Astrocyte (in vitro differentiated cells and primary cell): ENCODE measurements around the gene EML5. TPM values are rescaled to one million over a fixed set of nuclear protein-coding genes. Genes with fewer than 3 reads are reported as not detected.

ENCODE experiments used
- DNase-seq: peaks from one replicate; pipeline ENCODE4 v3.0.0-alpha.2; 2010; ENCODE audit warnings: low read depth
- FAIRE-seq: peaks from 2 replicates; lab custom pipeline; 2011; peaks lifted over from hg19 to GRCh38; lab: Jason Lieb, UNC
- H2AFZ ChIP-seq: 2 replicates; pipeline ENCODE4 v1.6.0; 2012; ENCODE audit warnings: low read depth, low read length, inconsistent platforms
- H3K27ac ChIP-seq: 2 replicates; pipeline ENCODE4 v1.5.1; 2011; ENCODE audit warnings: low read depth, low read length, inconsistent platforms
- H3K27me3 ChIP-seq: 2 replicates; pipeline ENCODE4 v1.6.0; 2011; ENCODE audit warnings: low read length, inconsistent platforms; ENCODE audit not compliant: insufficient read depth
- H3K36me3 ChIP-seq: 2 replicates; pipeline ENCODE4 v1.5.1; 2011; ENCODE audit warnings: low read length, inconsistent platforms; ENCODE audit not compliant: insufficient read depth
- H3K4me1 ChIP-seq: 2 replicates; pipeline ENCODE4 v1.5.1; 2011; ENCODE audit warnings: low read length, inconsistent platforms; ENCODE audit not compliant: insufficient read depth
- H3K4me2 ChIP-seq: 2 replicates; pipeline ENCODE4 v1.6.0; 2012; ENCODE audit warnings: low read length, inconsistent platforms
- H3K4me3 ChIP-seq: 2 replicates; pipeline ENCODE4 v1.5.1; 2011; ENCODE audit warnings: low read depth, mild to moderate bottlenecking, low read length, inconsistent platforms; ENCODE audit not compliant: insufficient read depth
- H3K79me2 ChIP-seq: 2 replicates; pipeline ENCODE4 v1.6.0; 2012; ENCODE audit warnings: mild to moderate bottlenecking, low read length, inconsistent platforms; ENCODE audit not compliant: insufficient read depth
- H3K9ac ChIP-seq: 2 replicates; pipeline ENCODE4 v1.6.0; 2012; ENCODE audit warnings: mild to moderate bottlenecking, low read length, inconsistent platforms
- H3K9me3 ChIP-seq: 2 replicates; pipeline ENCODE4 v1.5.1; 2012; ENCODE audit warnings: low read depth, mild to moderate bottlenecking, low read length, inconsistent platforms; ENCODE audit not compliant: insufficient read depth
- H4K20me1 ChIP-seq: 2 replicates; pipeline ENCODE4 v1.6.0; 2012; ENCODE audit warnings: low read length, inconsistent platforms; ENCODE audit not compliant: insufficient read depth
- H3K27ac Mint-ChIP-seq: one replicate; pipeline ENCODE4 v1.8.0; 2021; ENCODE audit warnings: mild to moderate bottlenecking, mixed read lengths; ENCODE audit not compliant: unreplicated experiment
- H3K27me3 Mint-ChIP-seq: one replicate; pipeline ENCODE4 v1.8.0; 2021; ENCODE audit warnings: low read depth, mixed read lengths; ENCODE audit not compliant: unreplicated experiment
- H3K36me3 Mint-ChIP-seq: one replicate; pipeline ENCODE4 v1.8.0; 2021; ENCODE audit warnings: low read depth, mixed read lengths; ENCODE audit not compliant: unreplicated experiment
- H3K4me1 Mint-ChIP-seq: one replicate; pipeline ENCODE4 v1.8.0; 2021; ENCODE audit warnings: low read depth, mixed read lengths; ENCODE audit not compliant: unreplicated experiment
- H3K4me3 Mint-ChIP-seq: one replicate; pipeline ENCODE4 v1.8.0; 2021; ENCODE audit warnings: mild to moderate bottlenecking, moderate library complexity, mixed read lengths; ENCODE audit not compliant: unreplicated experiment
- H3K9me3 Mint-ChIP-seq: one replicate; pipeline ENCODE4 v1.8.0; 2021; ENCODE audit warnings: mild to moderate bottlenecking, mixed read lengths; ENCODE audit not compliant: unreplicated experiment
- CTCF ChIP-seq: IDR thresholded peaks from 2 replicates; pipeline ENCODE4 v1.5.1; 2011; ENCODE audit warnings: low read depth, mild to moderate bottlenecking, inconsistent platforms, low read length, moderate library complexity; ENCODE audit not compliant: insufficient read depth
- EZH2 ChIP-seq: IDR thresholded peaks from 2 replicates; pipeline ENCODE4 v1.6.1; 2012; ENCODE audit warnings: mild to moderate bottlenecking, low read length, inconsistent platforms; ENCODE audit not compliant: insufficient read depth
- total RNA-seq: library from RNA; stranded (reverse); gene quantifications from 2 replicates; pipeline ENCODE4 v1.2.1, GENCODE V29; 2021

Gene EML5
- total RNA-seq, 1 donor from 2014 or later = 0.05 TPM

- H3K4me1 Mint-ChIP-seq = peaks cover 33% of the 10 kb centered on the region
Observed at GRCh38 chr14:88612981-88613380, 179.8 kb downstream of the EML5 start.

GRCh38 chr14:88611878-88612277 is 180.9 kb downstream of the EML5 start:
- no peak overlapping the region for H3K27ac Mint-ChIP-seq
- TF ChIP-seq CTCF (peak; percentile 23), EZH2 (no peak)
- no peaks in the 10 kb centered on the region for H3K9me3 Mint-ChIP-seq
- Histone ChIP-seq H3K36me3 (peaks cover 45% of the 10 kb centered on the region), H2AFZ (no peak overlapping the region), H3K27ac (no peak overlapping the region), H3K27me3 (no peaks in the 10 kb centered on the region), H3K9ac (no peak overlapping the region), H3K9me3 (no peaks in the 10 kb centered on the region), H3K4me1 (peaks cover 34% of the 10 kb centered on the region), H4K20me1 (peaks cover 16% of the 10 kb centered on the region), H3K4me3 (no peak overlapping the region), H3K4me2 (peak overlapping the region; percentile 9), H3K79me2 (no peaks in the 10 kb centered on the region)
- peaks cover 33% of the 10 kb centered on the region for H3K4me1 Mint-ChIP-seq
- peaks cover 12% of the 10 kb centered on the region for H3K36me3 Mint-ChIP-seq
- H3K4me3 Mint-ChIP-seq = no peak overlapping the region
- FAIRE-seq (peak; percentile 5), DNase-seq (no peak)
- H3K27me3 Mint-ChIP-seq = no peaks in the 10 kb centered on the region

More at GRCh38 chr14:88612981-88613380, 179.8 kb downstream of the EML5 start:
- H3K9ac ChIP-seq = peak overlapping the region; percentile 7
- H3K4me2 ChIP-seq = peak overlapping the region; percentile 79
- peak overlapping the region; percentile 85 for H3K27ac ChIP-seq
- Mint-ChIP-seq H3K4me3 (no peak overlapping the region), H3K36me3 (peaks cover 10% of the 10 kb centered on the region), H3K27me3 (no peaks in the 10 kb centered on the region), H3K27ac (no peak overlapping the region), H3K9me3 (no peaks in the 10 kb centered on the region)
- H3K36me3 ChIP-seq = peaks cover 36% of the 10 kb centered on the region
- no peak overlapping the region for H3K4me3 ChIP-seq
- H3K79me2 ChIP-seq = no peaks in the 10 kb centered on the region
- H2AFZ ChIP-seq = no peak overlapping the region
- TF ChIP-seq CTCF (no peak), EZH2 (no peak)
- peaks cover 6% of the 10 kb centered on the region for H4K20me1 ChIP-seq
- FAIRE-seq (no peak), DNase-seq (peak; percentile 14)
- no peaks in the 10 kb centered on the region for H3K27me3 ChIP-seq
- H3K9me3 ChIP-seq = no peaks in the 10 kb centered on the region
- peaks cover 34% of the 10 kb centered on the region for H3K4me1 ChIP-seq

- Histone ChIP-seq H3K4me1 (peaks cover 12% of the 10 kb centered on the region), H3K9me3 (no peaks in the 10 kb centered on the region), H3K27me3 (no peaks in the 10 kb centered on the region), H3K9ac (no peak overlapping the region), H3K4me3 (no peak overlapping the region), H4K20me1 (peaks cover 21% of the 10 kb centered on the region), H3K36me3 (peaks cover 60% of the 10 kb centered on the region), H2AFZ (no peak overlapping the region), H3K27ac (no peak overlapping the region), H3K4me2 (no peak overlapping the region), H3K79me2 (no peaks in the 10 kb centered on the region)
- H3K9me3 Mint-ChIP-seq = no peaks in the 10 kb centered on the region
- FAIRE-seq (no peak), DNase-seq (no peak)
- TF ChIP-seq CTCF (no peak), EZH2 (no peak)
- no peak overlapping the region for H3K27ac Mint-ChIP-seq
- no peak overlapping the region for H3K4me3 Mint-ChIP-seq
- no peaks in the 10 kb centered on the region for H3K27me3 Mint-ChIP-seq
- peaks cover 17% of the 10 kb centered on the region for H3K36me3 Mint-ChIP-seq
- peaks cover 8% of the 10 kb centered on the region for H3K4me1 Mint-ChIP-seq
Observed at GRCh38 chr14:88607829-88608228, 184.9 kb downstream of the EML5 start.
